ENCODE results near the gene NOX3.

NOX3 gene

GRCh38 chr6:155389130-155389529 is 66.5 kb downstream of the NOX3 start:
- Histone ChIP-seq H3K4me3 (ENCODE audit: low read depth in 1 of 2, low read length in 2 of 2) (no peak overlapping the region), H3K4me1 (ENCODE audit: control insufficient read depth in 1 of 2, insufficient read depth in 2 of 2, low read length in 2 of 2) (no peaks in the 10 kb centered on the region), H3K9ac (ENCODE audit: low read depth in 1 of 2, low read length in 2 of 2) (no peak overlapping the region), H3K36me3 (ENCODE audit: control insufficient read depth in 1 of 2, insufficient read depth in 2 of 2, low read length in 2 of 2) (no peaks in the 10 kb centered on the region), H3K9me3 (ENCODE audit: control insufficient read depth in 1 of 2, low read length in 2 of 2) (no peaks in the 10 kb centered on the region), H3K27ac (ENCODE audit: low read depth, low read length) (no peak overlapping the region), H3K27me3 (ENCODE audit: control insufficient read depth in 1 of 2, insufficient read depth in 2 of 2, low read length in 2 of 2) (no peaks in the 10 kb centered on the region)

DNA sequence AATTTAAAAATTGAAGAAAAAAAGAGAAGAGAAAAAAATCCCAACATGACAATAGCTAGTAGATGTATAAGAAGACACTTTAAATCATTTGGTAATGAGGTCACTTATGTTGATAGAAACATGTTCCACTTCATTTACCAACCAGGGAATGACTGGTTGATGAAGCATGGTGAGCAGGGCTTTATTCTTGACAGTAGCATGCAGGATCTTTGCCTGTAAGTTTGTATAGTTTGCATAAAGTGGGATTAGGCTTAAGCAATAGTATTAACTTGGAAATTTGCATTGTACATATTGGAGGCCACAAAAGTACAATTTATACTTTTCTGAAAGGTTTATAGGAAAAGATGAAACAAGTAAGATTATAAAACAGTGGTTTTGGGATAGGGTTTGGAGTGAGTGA is 67.0 kb downstream of the NOX3 start:
- Histone ChIP-seq H3K27me3 (ENCODE audit: control insufficient read depth in 1 of 2, insufficient read depth in 2 of 2, low read length in 2 of 2) (no peaks in the 10 kb centered on the region), H3K4me1 (ENCODE audit: control insufficient read depth in 1 of 2, insufficient read depth in 2 of 2, low read length in 2 of 2) (no peaks in the 10 kb centered on the region), H3K9ac (ENCODE audit: low read depth in 1 of 2, low read length in 2 of 2) (no peak overlapping the region), H3K36me3 (ENCODE audit: control insufficient read depth in 1 of 2, insufficient read depth in 2 of 2, low read length in 2 of 2) (no peaks in the 10 kb centered on the region), H3K4me3 (ENCODE audit: low read depth in 1 of 2, low read length in 2 of 2) (no peak overlapping the region), H3K9me3 (ENCODE audit: control insufficient read depth in 1 of 2, low read length in 2 of 2) (no peaks in the 10 kb centered on the region), H3K27ac (ENCODE audit: low read depth, low read length) (no peak overlapping the region)

GRCh38 chr6:155387481-155387880 is 68.2 kb downstream of the NOX3 start:
- Histone ChIP-seq H3K27ac (ENCODE audit: low read depth, low read length) (no peak overlapping the region), H3K4me1 (ENCODE audit: control insufficient read depth in 1 of 2, insufficient read depth in 2 of 2, low read length in 2 of 2) (no peaks in the 10 kb centered on the region), H3K27me3 (ENCODE audit: control insufficient read depth in 1 of 2, insufficient read depth in 2 of 2, low read length in 2 of 2) (no peaks in the 10 kb centered on the region), H3K9ac (ENCODE audit: low read depth in 1 of 2, low read length in 2 of 2) (no peak overlapping the region), H3K4me3 (ENCODE audit: low read depth in 1 of 2, low read length in 2 of 2) (no peak overlapping the region), H3K36me3 (ENCODE audit: control insufficient read depth in 1 of 2, insufficient read depth in 2 of 2, low read length in 2 of 2) (no peaks in the 10 kb centered on the region), H3K9me3 (ENCODE audit: control insufficient read depth in 1 of 2, low read length in 2 of 2) (no peaks in the 10 kb centered on the region)

GRCh38 chr6:155384321-155384952 is 71.2 kb downstream of the NOX3 start:
- Histone ChIP-seq H3K4me3 (ENCODE audit: low read depth in 1 of 2, low read length in 2 of 2) (no peak overlapping the region), H3K9ac (ENCODE audit: low read depth in 1 of 2, low read length in 2 of 2) (no peak overlapping the region), H3K27me3 (ENCODE audit: control insufficient read depth in 1 of 2, insufficient read depth in 2 of 2, low read length in 2 of 2) (no peaks in the 10 kb centered on the region), H3K27ac (ENCODE audit: low read depth, low read length) (no peak overlapping the region), H3K36me3 (ENCODE audit: control insufficient read depth in 1 of 2, insufficient read depth in 2 of 2, low read length in 2 of 2) (no peaks in the 10 kb centered on the region), H3K9me3 (ENCODE audit: control insufficient read depth in 1 of 2, low read length in 2 of 2) (no peaks in the 10 kb centered on the region), H3K4me1 (ENCODE audit: control insufficient read depth in 1 of 2, insufficient read depth in 2 of 2, low read length in 2 of 2) (no peaks in the 10 kb centered on the region)

DNA sequence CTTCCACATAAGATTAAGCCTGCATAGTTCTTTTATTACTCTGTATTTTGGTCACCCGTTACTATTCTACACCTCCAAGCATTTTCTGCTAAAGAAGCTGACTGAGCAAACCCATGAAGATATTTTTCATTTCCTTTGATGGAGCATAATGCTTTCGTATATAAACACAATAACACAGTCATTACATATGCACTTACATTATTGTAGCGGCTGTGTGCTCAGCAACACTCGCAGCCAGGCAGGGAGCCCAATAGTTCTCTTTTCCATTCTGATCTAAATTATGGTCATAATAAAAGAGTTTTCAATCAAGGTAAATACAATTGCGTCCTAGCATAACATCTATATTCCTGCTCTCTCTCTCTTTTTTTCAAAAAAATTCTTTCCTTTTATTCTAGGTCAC is 71.7 kb downstream of the NOX3 start:
- no peak overlapping the region for H3K27ac ChIP-seq (ENCODE audit: low read depth, low read length)
- H3K36me3 ChIP-seq (ENCODE audit: control insufficient read depth in 1 of 2, insufficient read depth in 2 of 2, low read length in 2 of 2), result no peaks in the 10 kb centered on the region
- H3K9me3 ChIP-seq (ENCODE audit: control insufficient read depth in 1 of 2, low read length in 2 of 2), result no peaks in the 10 kb centered on the region

GRCh38 chr6:155382338-155382685 is 73.3 kb downstream of the NOX3 start:
- Histone ChIP-seq H3K9me3 (ENCODE audit: control insufficient read depth in 1 of 2, low read length in 2 of 2) (no peaks in the 10 kb centered on the region), H3K9ac (ENCODE audit: low read depth in 1 of 2, low read length in 2 of 2) (no peak overlapping the region), H3K36me3 (ENCODE audit: control insufficient read depth in 1 of 2, insufficient read depth in 2 of 2, low read length in 2 of 2) (no peaks in the 10 kb centered on the region), H3K27me3 (ENCODE audit: control insufficient read depth in 1 of 2, insufficient read depth in 2 of 2, low read length in 2 of 2) (no peaks in the 10 kb centered on the region), H3K4me3 (ENCODE audit: low read depth in 1 of 2, low read length in 2 of 2) (no peak overlapping the region), H3K4me1 (ENCODE audit: control insufficient read depth in 1 of 2, insufficient read depth in 2 of 2, low read length in 2 of 2) (no peaks in the 10 kb centered on the region), H3K27ac (ENCODE audit: low read depth, low read length) (no peak overlapping the region)

More for the DNA sequence above, 71.7 kb downstream of the NOX3 start:
- H3K4me1 ChIP-seq (ENCODE audit: control insufficient read depth in 1 of 2, insufficient read depth in 2 of 2, low read length in 2 of 2), result no peaks in the 10 kb centered on the region
- H3K27me3 ChIP-seq (ENCODE audit: control insufficient read depth in 1 of 2, insufficient read depth in 2 of 2, low read length in 2 of 2), result no peaks in the 10 kb centered on the region
- no peak overlapping the region for H3K9ac ChIP-seq (ENCODE audit: low read depth in 1 of 2, low read length in 2 of 2)
- H3K4me3 ChIP-seq (ENCODE audit: low read depth in 1 of 2, low read length in 2 of 2), result no peak overlapping the region

GRCh38 chr6:155381673-155382337 is 73.8 kb downstream of the NOX3 start:
- H3K27me3 ChIP-seq (ENCODE audit: control insufficient read depth in 1 of 2, insufficient read depth in 2 of 2, low read length in 2 of 2), result no peaks in the 10 kb centered on the region

DNA sequence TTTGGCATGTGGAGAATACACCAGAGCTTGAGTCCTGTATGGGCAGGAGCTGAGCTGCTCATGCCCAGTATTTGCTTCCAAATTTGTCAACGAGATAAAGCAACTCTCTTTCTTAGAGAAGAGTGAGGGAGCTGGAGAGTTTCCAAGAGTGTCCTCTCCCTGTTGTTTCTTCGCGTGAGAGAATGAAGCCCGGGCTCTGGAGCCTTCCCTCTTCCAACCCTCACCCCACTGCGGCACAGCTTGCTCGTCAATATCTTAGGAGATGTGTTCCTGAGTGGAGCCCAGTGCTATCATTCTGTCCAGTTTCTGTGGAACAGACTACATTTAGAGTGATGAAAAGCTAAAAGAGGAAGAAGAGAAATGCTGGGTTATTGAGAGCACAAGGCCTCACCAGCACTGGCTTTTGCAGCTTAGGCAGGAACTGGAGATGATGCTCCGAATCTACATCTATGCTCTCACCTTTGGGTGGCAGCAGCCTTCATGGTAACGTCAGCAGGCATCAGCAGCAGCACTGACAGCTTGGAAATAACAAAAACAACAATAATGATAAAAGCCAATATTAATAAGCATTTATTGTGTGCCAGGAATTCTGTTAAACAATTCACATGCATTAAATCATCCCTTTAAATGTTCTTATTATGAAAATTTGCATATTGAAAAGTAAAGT is 74.8 kb downstream of the NOX3 start:
- H3K36me3 ChIP-seq (ENCODE audit: control insufficient read depth in 1 of 2, insufficient read depth in 2 of 2, low read length in 2 of 2), result no peaks in the 10 kb centered on the region
- H3K27ac ChIP-seq (ENCODE audit: low read depth, low read length), result no peak overlapping the region
- H3K4me3 ChIP-seq (ENCODE audit: low read depth in 1 of 2, low read length in 2 of 2), result no peak overlapping the region
- no peak overlapping the region for H3K9ac ChIP-seq (ENCODE audit: low read depth in 1 of 2, low read length in 2 of 2)
- no peaks in the 10 kb centered on the region for H3K9me3 ChIP-seq (ENCODE audit: control insufficient read depth in 1 of 2, low read length in 2 of 2)
- H3K27me3 ChIP-seq (ENCODE audit: control insufficient read depth in 1 of 2, insufficient read depth in 2 of 2, low read length in 2 of 2), result no peaks in the 10 kb centered on the region
- no peaks in the 10 kb centered on the region for H3K4me1 ChIP-seq (ENCODE audit: control insufficient read depth in 1 of 2, insufficient read depth in 2 of 2, low read length in 2 of 2)

More at GRCh38 chr6:155381673-155382337, 73.8 kb downstream of the NOX3 start:
- Histone ChIP-seq H3K4me1 (ENCODE audit: control insufficient read depth in 1 of 2, insufficient read depth in 2 of 2, low read length in 2 of 2) (no peaks in the 10 kb centered on the region), H3K9ac (ENCODE audit: low read depth in 1 of 2, low read length in 2 of 2) (no peak overlapping the region), H3K9me3 (ENCODE audit: control insufficient read depth in 1 of 2, low read length in 2 of 2) (no peaks in the 10 kb centered on the region), H3K36me3 (ENCODE audit: control insufficient read depth in 1 of 2, insufficient read depth in 2 of 2, low read length in 2 of 2) (no peaks in the 10 kb centered on the region), H3K4me3 (ENCODE audit: low read depth in 1 of 2, low read length in 2 of 2) (no peak overlapping the region), H3K27ac (ENCODE audit: low read depth, low read length) (no peak overlapping the region)

- H3K36me3 ChIP-seq (ENCODE audit: control insufficient read depth in 1 of 2, insufficient read depth in 2 of 2, low read length in 2 of 2), result no peaks in the 10 kb centered on the region
- H3K4me1 ChIP-seq (ENCODE audit: control insufficient read depth in 1 of 2, insufficient read depth in 2 of 2, low read length in 2 of 2), result no peaks in the 10 kb centered on the region
- H3K27me3 ChIP-seq (ENCODE audit: control insufficient read depth in 1 of 2, insufficient read depth in 2 of 2, low read length in 2 of 2), result no peaks in the 10 kb centered on the region
- H3K9ac ChIP-seq (ENCODE audit: low read depth in 1 of 2, low read length in 2 of 2), result no peak overlapping the region
- no peaks in the 10 kb centered on the region for H3K9me3 ChIP-seq (ENCODE audit: control insufficient read depth in 1 of 2, low read length in 2 of 2)
- H3K27ac ChIP-seq (ENCODE audit: low read depth, low read length), result no peak overlapping the region
- H3K4me3 ChIP-seq (ENCODE audit: low read depth in 1 of 2, low read length in 2 of 2), result no peak overlapping the region
Observed at GRCh38 chr6:155378724-155379123, 76.9 kb downstream of the NOX3 start.

GRCh38 chr6:155378276-155378675 is 77.4 kb downstream of the NOX3 start:
- H3K27ac ChIP-seq (ENCODE audit: low read depth, low read length), result no peak overlapping the region
- H3K4me1 ChIP-seq (ENCODE audit: control insufficient read depth in 1 of 2, insufficient read depth in 2 of 2, low read length in 2 of 2), result no peaks in the 10 kb centered on the region
- no peaks in the 10 kb centered on the region for H3K27me3 ChIP-seq (ENCODE audit: control insufficient read depth in 1 of 2, insufficient read depth in 2 of 2, low read length in 2 of 2)
- no peak overlapping the region for H3K9ac ChIP-seq (ENCODE audit: low read depth in 1 of 2, low read length in 2 of 2)
- no peaks in the 10 kb centered on the region for H3K9me3 ChIP-seq (ENCODE audit: control insufficient read depth in 1 of 2, low read length in 2 of 2)
- no peaks in the 10 kb centered on the region for H3K36me3 ChIP-seq (ENCODE audit: control insufficient read depth in 1 of 2, insufficient read depth in 2 of 2, low read length in 2 of 2)
- no peak overlapping the region for H3K4me3 ChIP-seq (ENCODE audit: low read depth in 1 of 2, low read length in 2 of 2)

All from duodenal mucosa (tissue), 2 donors.